SK-N-SH (cell line): ENCODE measurements around the gene PNMA1. TPM values are rescaled to one million over a fixed set of nuclear protein-coding genes. Genes with fewer than 3 reads are reported as not detected.

ENCODE experiments used
- CTCF ChIA-PET: fragments of 300-600, 350-600 bp; formaldehyde crosslinking; extraction: SDS; loops from one replicate; lab custom pipeline; 2021; lab: Yijun Ruan, JAX
- POLR2A ChIA-PET: fragments of 350-600 bp; sonication (Branson Sonifier 250); formaldehyde crosslinking; extraction: SDS; loops from one replicate; lab custom pipeline; 2020; ENCODE audit warnings: antibody characterized with exemption, inconsistent platforms; lab: Yijun Ruan, JAX
- DNase-seq: peaks from one replicate; pipeline ENCODE4 v3.0.0; 2012
- H2AFZ ChIP-seq: fragments of 200-600 bp; sonication (generic); 2 replicates; pipeline ENCODE4 v1.8.1; 2016; ENCODE audit warnings: antibody characterized with exemption, mild to moderate bottlenecking, low read depth
- H3F3A ChIP-seq: fragments of 200-600 bp; sonication (generic); replicated peaks from 2 replicates; pipeline ENCODE3; 2016; ENCODE audit warnings: antibody characterized with exemption, mild to moderate bottlenecking; ENCODE audit not compliant: insufficient read depth
- H3K27ac ChIP-seq, 2 experiments: fragments of 200-500 bp in 1 of 2; fragments of 200-600 bp in 1 of 2; sonication (Bioruptor generic) in 1 of 2; sonication (generic), shearing (Covaris generic) in 1 of 2; 2 replicates each; pipeline versions ENCODE4 v1.5.1 to v1.6.1; 2014 to 2016; ENCODE audit warnings: low read depth in 2 of 2, inconsistent platforms in 1 of 2, low read length in 1 of 2, mild to moderate bottlenecking in 1 of 2, mixed read lengths in 1 of 2
- H3K27me3 ChIP-seq: fragments of 200-600 bp; sonication (generic), shearing (Covaris generic); 2 replicates; pipeline ENCODE4 v1.6.1; 2016; ENCODE audit warnings: mixed run types; ENCODE audit not compliant: insufficient read depth
- H3K36me3 ChIP-seq, 2 experiments: fragments of 200-500 bp in 1 of 2; fragments of 200-600 bp in 1 of 2; sonication (Bioruptor generic) in 1 of 2; sonication (generic) in 1 of 2; replicated peaks in 1 of 2; 2 replicates each; pipeline versions ENCODE3 to v1.5.1; 2014 to 2016; ENCODE audit warnings: low read length in 1 of 2, mild to moderate bottlenecking in 1 of 2; ENCODE audit not compliant: insufficient read depth in 2 of 2, control insufficient read depth in 1 of 2
- H3K4me1 ChIP-seq, 2 experiments: fragments of 200-500 bp in 1 of 2; fragments of 200-600 bp in 1 of 2; sonication (Bioruptor generic) in 1 of 2; sonication (generic), shearing (Covaris generic) in 1 of 2; 2 replicates each; pipeline versions ENCODE4 v1.5.1 to v1.6.1; 2014 to 2016; ENCODE audit warnings: low read depth in 1 of 2, low read length in 1 of 2, mixed run types in 1 of 2; ENCODE audit not compliant: insufficient read depth in 2 of 2, control insufficient read depth in 1 of 2
- H3K4me2 ChIP-seq: fragments of 200-600 bp; sonication (generic), shearing (Covaris generic); 2 replicates; pipeline ENCODE4 v1.6.1; 2017; ENCODE audit warnings: mixed run types
- H3K4me3 ChIP-seq, 2 experiments: fragments of 200-500 bp in 1 of 2; fragments of 200-600 bp in 1 of 2; sonication (Bioruptor generic) in 1 of 2; sonication (generic), shearing (Covaris generic) in 1 of 2; 2 replicates each; pipeline versions ENCODE4 v1.5.1 to v1.8.1; 2014 to 2016; ENCODE audit warnings: low read depth in 2 of 2, inconsistent platforms in 1 of 2, low read length in 1 of 2, mild to moderate bottlenecking in 1 of 2, mixed read lengths in 1 of 2, moderate library complexity in 1 of 2
- H3K79me2 ChIP-seq: fragments of 200-600 bp; sonication (generic); 2 replicates; pipeline ENCODE4 v1.8.1; 2017; ENCODE audit warnings: mild to moderate bottlenecking; ENCODE audit not compliant: insufficient read depth
- H3K9ac ChIP-seq: fragments of 200-600 bp; sonication (generic); 2 replicates; pipeline ENCODE4 v1.6.1; 2017; ENCODE audit warnings: mixed run types
- H3K9me2 ChIP-seq: fragments of 200-600 bp; sonication (generic); 2 replicates; pipeline ENCODE4 v1.6.1; 2017; ENCODE audit warnings: mixed run types
- H3K9me3 ChIP-seq: fragments of 200-600 bp; sonication (generic); 2 replicates; pipeline ENCODE4 v1.6.1; 2017; ENCODE audit warnings: mixed run types, mild to moderate bottlenecking, moderate library complexity
- H4K20me1 ChIP-seq: fragments of 200-600 bp; sonication (generic); 2 replicates; pipeline ENCODE4 v1.6.1; 2017; ENCODE audit warnings: mild to moderate bottlenecking, mixed run types; ENCODE audit not compliant: insufficient read depth
- CHD2 ChIP-seq: fragments of 150-350 bp; IDR thresholded peaks from 2 replicates; pipeline ENCODE4 v1.6.1; 2018; ENCODE audit warnings: low read length; ENCODE audit not compliant: partially characterized antibody
- POLR2AphosphoS5 ChIP-seq: IDR thresholded peaks from 2 replicates; pipeline ENCODE4 v1.6.1; 2012; ENCODE audit warnings: low read depth, low read length
- RAD21 ChIP-seq: IDR thresholded peaks from 2 replicates; pipeline ENCODE4 v1.6.1; 2012; ENCODE audit warnings: mild to moderate bottlenecking, low read length
- REST ChIP-seq: IDR thresholded peaks from 2 replicates; pipeline ENCODE4 v1.6.1; 2012; ENCODE audit warnings: mild to moderate bottlenecking, low read depth, low read length, moderate library complexity
- RXRA ChIP-seq: IDR thresholded peaks from 2 replicates; pipeline ENCODE4 v1.4.0; 2012; ENCODE audit warnings: low read depth, mild to moderate bottlenecking, borderline replicate concordance
- TCF12 ChIP-seq: IDR thresholded peaks from 2 replicates; pipeline ENCODE4 v1.4.0; 2012
- USF2 ChIP-seq: fragments of 150-350 bp; IDR thresholded peaks from 2 replicates; pipeline ENCODE4 v1.6.1; 2017; ENCODE audit warnings: antibody characterized with exemption, low read length, low read depth, borderline replicate concordance
- WGBS: methylation state at CpG from one replicate; pipeline ENCODE4 v1.1.6; 2017; ENCODE audit warnings: low lambda C conversion rate; 5-methylcytosine and 5-hydroxymethylcytosine counted together
- polyA plus RNA-seq, 3 experiments: library from polyadenylated mRNA; depleted of rRNA; stranded (reverse); fragments of >200 nt; gene quantifications; 2 replicates each; pipeline ENCODE4 v1.2.3, GENCODE V29; 2012

PNMA1 gene
- polyA plus RNA-seq, 1 of the 3 experiments (the other 2 are of a cell fraction): 31.5 TPM

DNA sequence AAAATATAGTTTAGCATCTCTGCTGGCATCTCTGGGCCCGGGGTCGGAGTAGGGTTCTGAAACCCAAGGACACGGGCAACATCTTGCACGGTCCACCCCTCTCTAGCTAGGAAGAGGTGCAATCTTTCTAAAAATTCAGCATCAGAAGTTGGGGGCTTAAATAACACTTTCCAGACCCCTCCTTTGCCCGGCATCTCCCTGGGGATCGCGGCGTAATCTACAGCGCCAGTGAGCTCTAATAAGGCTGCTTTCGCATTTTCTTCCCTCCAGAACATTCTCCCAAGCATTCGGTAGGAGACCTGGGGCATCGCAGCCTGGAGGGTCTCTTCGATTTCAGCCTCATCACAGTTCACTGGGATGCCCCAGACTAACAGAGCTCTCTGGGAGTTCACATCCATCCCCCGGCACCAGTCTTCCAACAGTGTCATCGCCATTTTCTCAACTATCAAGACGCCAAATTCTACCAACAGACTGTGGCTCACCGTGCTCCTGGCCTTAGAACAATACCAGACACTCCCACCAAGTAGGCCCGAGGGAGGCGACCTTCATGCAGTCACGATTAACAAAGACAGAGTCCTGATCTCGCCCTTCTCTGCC is 880 bp downstream of the PNMA1 start:
- H3K27ac ChIP-seq: peak overlapping the region; percentile 86 to 90
- peaks cover 41% of the 10 kb centered on the region for H3K79me2 ChIP-seq
- POLR2A ChIA-PET: interaction anchor here (0.8 kb wide), 1 partner anchor 101 kb away, joined by 3 read pairs; the partner anchor contains the start of gene ACOT6
- H3K36me3 ChIP-seq: peaks cover 18 to 20% of the 10 kb centered on the region in 2 experiments
- H3K9ac ChIP-seq: peak overlapping the region; percentile 80
- no peaks in the 10 kb centered on the region for H3K27me3 ChIP-seq
- DNase-seq: no peak
- peaks cover 0 to 31% of the 10 kb centered on the region in 2 experiments; a peak in 3 of 4 replicates for H3K4me1 ChIP-seq
- peaks cover 24% of the 10 kb centered on the region for H4K20me1 ChIP-seq
- H3F3A ChIP-seq: peaks cover 19% of the 10 kb centered on the region
- TF ChIP-seq CHD2 (no peak), REST (no peak), RXRA (no peak), POLR2AphosphoS5 (no peak), USF2 (no peak)
- H3K4me3 ChIP-seq: peak overlapping the region; percentile 79 to 83
- CTCF ChIA-PET: interaction anchor here (1.2 to 2.0 kb wide), 4 partner anchors 11 to 46 kb away, joined by 3 to 8 read pairs (median 3); no protein-coding TSS in a partner anchor
- WGBS: under 1% methylated on average over 20 of the region's 21 CpGs
- H3K9me3 ChIP-seq: no peaks in the 10 kb centered on the region
- peak overlapping the region; percentile 93 for H3K4me2 ChIP-seq
- no peaks in the 10 kb centered on the region for H3K9me2 ChIP-seq
- peak overlapping the region; percentile 48; the same call in 1 of the 2 replicates for H2AFZ ChIP-seq

DNA sequence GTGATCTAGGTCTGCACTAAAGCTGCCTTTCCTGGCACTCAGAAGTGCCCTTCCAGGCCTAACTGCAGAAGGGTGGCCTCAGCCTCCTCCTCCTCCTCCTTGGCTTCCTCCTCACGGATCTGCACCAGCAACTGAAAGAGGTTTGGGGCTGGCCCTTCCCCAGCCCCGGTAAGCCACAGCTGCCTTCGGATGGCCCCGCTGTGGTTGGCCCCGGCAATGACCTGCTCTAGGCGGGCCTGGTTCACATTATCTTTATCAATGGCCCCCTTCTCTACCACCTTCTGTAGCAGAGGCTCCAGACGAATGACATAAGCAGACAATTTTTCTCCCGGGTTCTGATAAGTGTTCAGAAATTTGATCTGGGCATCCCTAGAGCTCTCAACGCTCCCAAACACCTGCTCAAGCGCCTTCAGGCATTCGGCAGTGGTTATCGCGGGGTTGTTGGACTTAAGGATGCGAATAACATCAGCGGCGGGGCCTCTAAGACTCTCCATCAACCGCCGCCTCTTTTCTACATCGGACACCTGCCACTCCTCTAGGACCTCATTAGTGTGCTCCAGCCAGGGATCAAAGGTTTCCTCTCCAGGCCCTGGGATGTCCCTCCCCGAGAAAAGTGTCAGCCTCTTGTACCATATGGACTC is 1.5 kb downstream of the PNMA1 start:
- H3K27ac ChIP-seq: peak overlapping the region; percentile 86 to 90; a peak in 3 of 4 replicates
- no peaks in the 10 kb centered on the region for H3K9me3 ChIP-seq
- H3K27me3 ChIP-seq: no peaks in the 10 kb centered on the region
- no peaks in the 10 kb centered on the region for H3K9me2 ChIP-seq
- H3K4me2 ChIP-seq: peak overlapping the region; percentile 93
- peak; percentile 65 for DNase-seq
- ChIA-PET CTCF (interaction anchor here (0.6 to 2.0 kb wide), 6 partner anchors 11 to 255 kb away, joined by 3 to 8 read pairs (median 3); no protein-coding TSS in a partner anchor), POLR2A (interaction anchor here (0.8 kb wide), 1 partner anchor 100 kb away, joined by 3 read pairs; the partner anchor contains the start of gene ACOT6)
- TF ChIP-seq TCF12 (0 out of 2 replicates have a peak, but pooled peaks have one; percentile 3), RAD21 (no peak)
- peak overlapping the region; percentile 80 for H3K9ac ChIP-seq
- H3K4me1 ChIP-seq: peaks cover 0 to 25% of the 10 kb centered on the region in 2 experiments; a peak in 3 of 4 replicates
- peak overlapping the region; percentile 79 to 83 for H3K4me3 ChIP-seq
- no peak overlapping the region for H2AFZ ChIP-seq
- peaks cover 24% of the 10 kb centered on the region for H4K20me1 ChIP-seq
- peaks cover 19% of the 10 kb centered on the region for H3F3A ChIP-seq
- peaks cover 41% of the 10 kb centered on the region for H3K79me2 ChIP-seq
- H3K36me3 ChIP-seq: peaks cover 14 to 17% of the 10 kb centered on the region in 2 experiments
- WGBS: 1% methylated on average over 19 of the region's 20 CpGs
